ENCODE results near the gene ADAMTS17. TPM values are rescaled to one million over a fixed set of nuclear protein-coding genes. Genes with fewer than 3 reads are reported as not detected.
A peak's percentile ranks its signal among the peaks of the same experiment; 100 is the strongest.

Gene ADAMTS17
- total and polyA plus RNA-seq, 2 experiments from 2014 or later, result 0.69 to 3.3 TPM

- no peak overlapping the region for H3K4me3 ChIP-seq
Observed at GRCh38 chr15:100298257-100298656, 43.5 kb downstream of the ADAMTS17 start.

DNA sequence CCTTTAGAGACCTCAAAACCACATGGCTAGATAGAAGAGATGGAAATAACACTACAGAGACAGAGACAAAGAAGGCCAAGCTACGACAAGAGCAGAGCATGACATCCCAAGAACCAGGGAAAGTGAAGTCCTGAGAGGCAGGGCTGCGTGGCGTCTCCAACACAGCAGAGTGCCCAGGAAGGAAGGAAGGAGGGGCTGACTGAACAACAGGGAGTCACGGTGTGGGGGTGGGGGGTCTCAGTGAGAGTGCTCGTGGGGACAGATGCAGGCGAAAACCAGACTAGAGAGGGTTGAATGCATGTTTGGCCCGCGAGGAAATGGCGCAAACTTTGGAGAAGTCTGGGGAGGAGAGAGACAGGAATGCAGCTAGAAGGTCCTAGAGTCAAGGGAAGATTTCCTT, 44.0 kb downstream of the ADAMTS17 start:
- Histone ChIP-seq H3K4me3 (no peak overlapping the region), H3K4me1 (ENCODE audit: low read depth) (no peaks in the 10 kb centered on the region), H3K36me3 (no peaks in the 10 kb centered on the region), H3K27me3 (no peaks in the 10 kb centered on the region), H3K9me3 (ENCODE audit: low read depth) (no peaks in the 10 kb centered on the region), H3K27ac (no peak overlapping the region)
- TF ChIP-seq, protein P1, sequence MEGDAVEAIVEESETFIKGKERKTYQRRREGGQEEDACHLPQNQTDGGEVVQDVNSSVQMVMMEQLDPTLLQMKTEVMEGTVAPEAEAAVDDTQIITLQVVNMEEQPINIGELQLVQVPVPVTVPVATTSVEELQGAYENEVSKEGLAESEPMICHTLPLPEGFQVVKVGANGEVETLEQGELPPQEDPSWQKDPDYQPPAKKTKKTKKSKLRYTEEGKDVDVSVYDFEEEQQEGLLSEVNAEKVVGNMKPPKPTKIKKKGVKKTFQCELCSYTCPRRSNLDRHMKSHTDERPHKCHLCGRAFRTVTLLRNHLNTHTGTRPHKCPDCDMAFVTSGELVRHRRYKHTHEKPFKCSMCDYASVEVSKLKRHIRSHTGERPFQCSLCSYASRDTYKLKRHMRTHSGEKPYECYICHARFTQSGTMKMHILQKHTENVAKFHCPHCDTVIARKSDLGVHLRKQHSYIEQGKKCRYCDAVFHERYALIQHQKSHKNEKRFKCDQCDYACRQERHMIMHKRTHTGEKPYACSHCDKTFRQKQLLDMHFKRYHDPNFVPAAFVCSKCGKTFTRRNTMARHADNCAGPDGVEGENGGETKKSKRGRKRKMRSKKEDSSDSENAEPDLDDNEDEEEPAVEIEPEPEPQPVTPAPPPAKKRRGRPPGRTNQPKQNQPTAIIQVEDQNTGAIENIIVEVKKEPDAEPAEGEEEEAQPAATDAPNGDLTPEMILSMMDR (IDR thresholded peaks at IDR 0.05; ENCODE audit: low read depth, low read length), result no peak
- no peak for DNase-seq (ENCODE audit: low read depth in 1 of 2, low spot score in 1 of 2)

More at GRCh38 chr15:100298257-100298656, 43.5 kb downstream of the ADAMTS17 start:
- DNase-seq (ENCODE audit: low read depth in 1 of 2, low spot score in 1 of 2), result no peak
- Histone ChIP-seq H3K9me3 (ENCODE audit: low read depth) (no peaks in the 10 kb centered on the region), H3K4me1 (ENCODE audit: low read depth) (no peaks in the 10 kb centered on the region), H3K36me3 (no peaks in the 10 kb centered on the region), H3K27me3 (no peaks in the 10 kb centered on the region), H3K27ac (no peak overlapping the region)
- TF ChIP-seq, protein P1 (IDR thresholded peaks at IDR 0.05; ENCODE audit: low read depth, low read length), result no peak

GRCh38 chr15:100295939-100296565, 45.7 kb downstream of the ADAMTS17 start:
- DNase-seq (ENCODE audit: low read depth in 1 of 2, low spot score in 1 of 2), result no peak
- no peak overlapping the region for H3K4me3 ChIP-seq
- H3K4me1 ChIP-seq (ENCODE audit: low read depth), result no peaks in the 10 kb centered on the region
- TF ChIP-seq, protein P1 (IDR thresholded peaks at IDR 0.05; ENCODE audit: low read depth, low read length), result no peak
- no peaks in the 10 kb centered on the region for H3K27me3 ChIP-seq
- H3K9me3 ChIP-seq (ENCODE audit: low read depth), result no peaks in the 10 kb centered on the region
- no peaks in the 10 kb centered on the region for H3K36me3 ChIP-seq
- H3K27ac ChIP-seq, result no peak overlapping the region

- TF ChIP-seq, protein P1 (IDR thresholded peaks at IDR 0.05; ENCODE audit: low read depth, low read length), result no peak
Observed at GRCh38 chr15:100292010-100292409, 49.8 kb downstream of the ADAMTS17 start.

DNA sequence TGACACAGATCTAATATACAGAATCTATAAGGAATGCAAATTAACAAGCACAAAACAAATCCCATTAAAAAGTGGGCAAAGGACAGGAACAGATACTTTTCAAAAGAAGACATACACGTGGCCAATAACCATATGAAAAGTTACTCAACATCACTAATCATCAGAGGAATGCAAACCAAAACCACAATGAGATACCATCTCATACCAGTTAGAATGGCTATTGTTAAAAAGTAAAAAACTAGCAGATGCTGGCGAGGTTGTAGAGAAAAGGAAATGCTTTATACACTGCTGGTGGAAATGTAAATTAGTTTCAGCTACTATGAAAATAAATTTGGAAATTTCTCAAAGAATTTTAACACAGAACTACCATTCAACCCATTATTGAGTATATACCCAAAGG, 50.7 kb downstream of the ADAMTS17 start:
- H3K4me1 ChIP-seq (ENCODE audit: low read depth), result no peaks in the 10 kb centered on the region
- no peaks in the 10 kb centered on the region for H3K9me3 ChIP-seq (ENCODE audit: low read depth)
- TF ChIP-seq, protein P1 (IDR thresholded peaks at IDR 0.05; ENCODE audit: low read depth, low read length), result no peak
- no peak overlapping the region for H3K4me3 ChIP-seq
- no peaks in the 10 kb centered on the region for H3K36me3 ChIP-seq
- DNase-seq (ENCODE audit: low read depth in 1 of 2, low spot score in 1 of 2), result peak in 1 of 2 donors; percentile 85
- H3K27me3 ChIP-seq, result no peaks in the 10 kb centered on the region
- no peak overlapping the region for H3K27ac ChIP-seq

More at GRCh38 chr15:100292010-100292409, 49.8 kb downstream of the ADAMTS17 start:
- Histone ChIP-seq H3K4me1 (ENCODE audit: low read depth) (no peaks in the 10 kb centered on the region), H3K27ac (no peak overlapping the region), H3K4me3 (no peak overlapping the region), H3K36me3 (no peaks in the 10 kb centered on the region), H3K27me3 (no peaks in the 10 kb centered on the region), H3K9me3 (ENCODE audit: low read depth) (no peaks in the 10 kb centered on the region)
- DNase-seq (ENCODE audit: low read depth in 1 of 2, low spot score in 1 of 2), result no peak
